IPS-15b (cell line): ENCODE data around the gene USP12.
"Not testable (repeated sequence)": the region's sequence is repeated elsewhere in the genome, so short reads cannot be mapped to it uniquely, and the experiment has no call there.

Experiments used
- H3K27me3 ChIP-seq: one replicate; pipeline ENCODE4 v1.6.1; 2013; ENCODE audit warnings: low read length; ENCODE audit not compliant: control insufficient read depth, insufficient read depth
- H3K36me3 ChIP-seq: one replicate; pipeline ENCODE4 v1.6.1; 2013; ENCODE audit warnings: low read length; ENCODE audit not compliant: control insufficient read depth, insufficient read depth
- H3K4me1 ChIP-seq: one replicate; pipeline ENCODE4 v1.6.1; 2013; ENCODE audit warnings: mild to moderate bottlenecking, low read length; ENCODE audit not compliant: control insufficient read depth, insufficient read depth
- H3K4me3 ChIP-seq: one replicate; pipeline ENCODE4 v1.5.1; 2013; ENCODE audit warnings: low read depth, low read length
- H3K9ac ChIP-seq: one replicate; pipeline ENCODE4 v1.6.1; 2013; ENCODE audit warnings: low read depth, mild to moderate bottlenecking, low read length
- H3K9me3 ChIP-seq: one replicate; pipeline ENCODE4 v1.6.1; 2013; ENCODE audit warnings: mild to moderate bottlenecking, low read length; ENCODE audit not compliant: control insufficient read depth, insufficient read depth

Gene USP12

GRCh38 chr13:27141746-27142145 is 29.9 kb downstream of the USP12 start:
- Histone ChIP-seq H3K27me3 (no peaks in the 10 kb centered on the region), H3K9me3 (no peaks in the 10 kb centered on the region), H3K4me1 (no peaks in the 10 kb centered on the region), H3K4me3 (no peak overlapping the region), H3K9ac (no peak overlapping the region), H3K36me3 (no peaks in the 10 kb centered on the region)

DNA sequence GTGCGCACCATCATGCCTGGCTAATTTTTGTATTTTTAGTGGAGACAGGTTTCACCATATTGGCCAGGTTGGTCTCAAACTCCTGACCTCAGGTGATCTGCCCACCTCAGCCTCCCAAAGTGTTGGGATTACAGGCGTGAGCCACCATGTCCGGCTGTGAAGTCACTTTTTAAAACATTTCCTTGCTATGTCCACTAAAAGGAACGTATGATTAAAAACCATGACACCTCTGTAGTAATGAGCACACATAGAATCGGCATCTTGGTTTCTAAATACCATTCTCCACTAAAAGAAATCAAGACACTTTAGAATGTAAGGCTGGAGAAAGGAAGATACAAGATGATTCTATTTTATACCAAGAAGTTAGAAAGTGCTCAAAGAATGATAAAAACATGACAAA is 30.5 kb downstream of the USP12 start:
- not testable (repeated sequence) for H3K9ac ChIP-seq, H3K4me1 ChIP-seq, H3K27me3 ChIP-seq

DNA sequence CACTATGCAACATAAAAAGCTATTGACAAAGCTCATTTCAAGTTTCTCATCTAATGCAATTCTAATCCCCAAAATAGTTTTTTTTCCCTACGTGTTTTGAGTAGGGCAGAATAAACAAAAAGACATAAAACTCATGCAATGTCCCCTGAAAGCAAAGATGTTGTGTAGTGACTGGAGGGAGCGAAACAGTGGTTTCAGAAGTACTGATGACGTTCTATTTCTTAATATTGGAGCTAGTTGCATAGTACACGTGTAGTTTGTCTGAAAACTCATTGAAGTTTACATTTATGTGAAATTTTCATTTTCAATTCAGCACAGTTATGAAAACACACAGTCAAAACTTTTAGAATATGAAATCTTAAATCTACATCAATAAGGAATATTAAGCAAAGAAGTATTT is 31.6 kb downstream of the USP12 start:
- H3K27me3 ChIP-seq, result no peaks in the 10 kb centered on the region
- no peak overlapping the region for H3K9ac ChIP-seq
- no peaks in the 10 kb centered on the region for H3K9me3 ChIP-seq
- H3K4me3 ChIP-seq, result no peak overlapping the region
- H3K36me3 ChIP-seq, result no peaks in the 10 kb centered on the region
- no peaks in the 10 kb centered on the region for H3K4me1 ChIP-seq

More for the DNA sequence above, 30.5 kb downstream of the USP12 start:
- H3K9me3 ChIP-seq, H3K36me3 ChIP-seq, H3K4me3 ChIP-seq: not testable (repeated sequence)

DNA sequence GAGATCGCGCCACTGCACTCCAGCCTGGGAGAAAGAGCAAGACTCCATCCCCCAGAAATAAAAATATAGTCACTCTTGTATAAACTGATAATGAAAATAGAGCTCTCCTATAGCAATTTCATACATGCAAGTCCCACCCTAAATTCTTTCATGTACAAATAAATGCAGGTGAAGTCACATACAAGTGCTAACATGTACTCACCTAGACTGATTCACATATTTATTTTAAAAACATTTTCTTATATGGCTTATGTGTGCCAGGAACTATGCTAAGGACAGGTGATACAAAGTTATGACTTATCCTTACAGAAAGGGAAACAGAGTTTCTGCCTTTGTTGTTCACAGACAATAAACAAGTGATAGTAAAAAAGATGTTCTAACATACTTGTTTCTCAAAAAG is 32.0 kb downstream of the USP12 start:
- Histone ChIP-seq H3K27me3 (no peaks in the 10 kb centered on the region), H3K9me3 (no peaks in the 10 kb centered on the region), H3K36me3 (no peaks in the 10 kb centered on the region), H3K9ac (no peak overlapping the region), H3K4me1 (no peaks in the 10 kb centered on the region), H3K4me3 (no peak overlapping the region)

GRCh38 chr13:27138457-27139093 is 33.0 kb downstream of the USP12 start:
- Histone ChIP-seq H3K9ac (no peak overlapping the region), H3K9me3 (no peaks in the 10 kb centered on the region), H3K4me1 (no peaks in the 10 kb centered on the region), H3K27me3 (no peaks in the 10 kb centered on the region), H3K36me3 (no peaks in the 10 kb centered on the region), H3K4me3 (no peak overlapping the region)

- Histone ChIP-seq H3K4me1 (no peaks in the 10 kb centered on the region), H3K9ac (no peak overlapping the region), H3K9me3 (no peaks in the 10 kb centered on the region), H3K4me3 (no peak overlapping the region), H3K27me3 (no peaks in the 10 kb centered on the region), H3K36me3 (no peaks in the 10 kb centered on the region)
Observed at GRCh38 chr13:27137759-27138158, 33.9 kb downstream of the USP12 start.

GRCh38 chr13:27135023-27135422 is 36.6 kb downstream of the USP12 start:
- no peak overlapping the region for H3K9ac ChIP-seq
- no peaks in the 10 kb centered on the region for H3K9me3 ChIP-seq
- no peaks in the 10 kb centered on the region for H3K27me3 ChIP-seq
- no peaks in the 10 kb centered on the region for H3K36me3 ChIP-seq
- H3K4me3 ChIP-seq, result no peak overlapping the region
- H3K4me1 ChIP-seq, result peaks cover 12% of the 10 kb centered on the region

GRCh38 chr13:27133889-27134288 is 37.7 kb downstream of the USP12 start:
- H3K9ac ChIP-seq, result no peak overlapping the region
- H3K27me3 ChIP-seq, result no peaks in the 10 kb centered on the region
- H3K36me3 ChIP-seq, result no peaks in the 10 kb centered on the region
- peaks cover 12% of the 10 kb centered on the region for H3K4me1 ChIP-seq
- H3K9me3 ChIP-seq, result no peaks in the 10 kb centered on the region
- no peak overlapping the region for H3K4me3 ChIP-seq

GRCh38 chr13:27132538-27132937 is 39.1 kb downstream of the USP12 start:
- Histone ChIP-seq H3K4me1 (peaks cover 12% of the 10 kb centered on the region), H3K27me3 (no peaks in the 10 kb centered on the region), H3K36me3 (no peaks in the 10 kb centered on the region), H3K9ac (no peak overlapping the region), H3K9me3 (no peaks in the 10 kb centered on the region), H3K4me3 (no peak overlapping the region)

DNA sequence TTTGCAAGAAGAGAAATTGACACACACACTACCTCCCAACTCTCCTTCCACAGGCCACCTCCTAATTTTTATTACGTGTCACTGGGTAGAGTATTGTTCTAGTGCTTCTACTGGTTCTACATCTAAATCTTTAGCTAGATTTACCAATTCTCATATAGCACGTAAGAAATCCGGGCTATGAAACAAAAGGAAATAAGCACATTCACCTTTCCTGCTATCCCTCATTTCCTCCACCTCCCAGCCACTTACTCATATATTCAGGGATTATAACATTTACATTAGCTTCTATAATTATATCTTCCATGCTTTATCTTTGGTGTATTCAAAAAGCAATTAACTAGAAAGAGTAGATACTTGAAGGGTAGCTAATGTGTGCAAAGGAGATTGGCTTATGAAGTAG is 39.7 kb downstream of the USP12 start:
- Histone ChIP-seq H3K9ac (no peak overlapping the region), H3K27me3 (no peaks in the 10 kb centered on the region), H3K4me3 (no peak overlapping the region), H3K36me3 (no peaks in the 10 kb centered on the region), H3K4me1 (peaks cover 12% of the 10 kb centered on the region), H3K9me3 (no peaks in the 10 kb centered on the region)

- Histone ChIP-seq H3K27me3 (no peaks in the 10 kb centered on the region), H3K4me1 (peaks cover 14% of the 10 kb centered on the region), H3K9ac (no peak overlapping the region), H3K9me3 (no peaks in the 10 kb centered on the region), H3K36me3 (no peaks in the 10 kb centered on the region), H3K4me3 (peak overlapping the region; percentile 9)
Observed at GRCh38 chr13:27130979-27131623, 40.5 kb downstream of the USP12 start.

DNA sequence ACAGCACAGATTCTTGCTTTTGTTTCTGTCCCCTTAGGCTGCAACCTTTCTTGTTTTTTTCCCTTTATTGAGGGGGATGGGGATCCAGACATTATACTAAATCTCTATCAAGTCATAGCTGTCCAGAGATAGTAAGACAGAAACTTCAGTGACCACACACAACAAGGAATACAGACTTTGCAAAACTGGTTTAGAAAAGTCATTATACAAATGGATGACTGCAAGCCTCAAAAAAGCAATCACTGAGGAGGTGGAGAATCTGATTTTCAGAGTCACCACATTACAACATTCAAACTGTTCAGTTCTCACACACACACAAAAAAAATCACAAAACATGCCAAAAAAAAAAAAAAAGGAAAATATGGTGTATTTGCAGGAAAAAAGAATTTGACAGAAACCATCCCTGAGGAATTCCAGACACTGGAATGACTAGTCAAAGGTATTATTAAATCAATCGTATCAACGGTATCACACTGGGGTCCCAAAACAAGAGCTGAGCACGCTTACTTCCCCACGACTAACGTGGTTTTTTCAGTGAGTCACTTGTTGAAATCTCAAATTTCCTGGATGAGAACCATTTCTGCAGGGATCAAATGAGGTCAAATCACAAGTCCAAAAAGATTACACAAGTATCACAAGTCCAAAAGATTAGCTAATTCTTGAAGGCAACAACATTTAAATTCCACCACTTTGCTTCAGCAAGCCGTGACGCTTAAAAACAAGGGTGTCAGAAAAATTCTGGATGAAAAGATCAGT is 41.2 kb downstream of the USP12 start:
- Histone ChIP-seq H3K4me3 (no peak overlapping the region), H3K36me3 (peaks cover 3% of the 10 kb centered on the region), H3K9me3 (peaks cover 3% of the 10 kb centered on the region), H3K4me1 (peaks cover 14% of the 10 kb centered on the region), H3K27me3 (no peaks in the 10 kb centered on the region), H3K9ac (no peak overlapping the region)
